ENCODE measurements around the gene PCDH9. TPM values are rescaled to one million over a fixed set of nuclear protein-coding genes. Genes with fewer than 3 reads are reported as not detected.
A peak's percentile ranks its signal among the peaks of the same experiment; 100 is the strongest.

The PCDH9 gene
- total RNA-seq, 4 donors from 2014 or later: 2.8 to 22.4 (median 12.9) TPM

DNA sequence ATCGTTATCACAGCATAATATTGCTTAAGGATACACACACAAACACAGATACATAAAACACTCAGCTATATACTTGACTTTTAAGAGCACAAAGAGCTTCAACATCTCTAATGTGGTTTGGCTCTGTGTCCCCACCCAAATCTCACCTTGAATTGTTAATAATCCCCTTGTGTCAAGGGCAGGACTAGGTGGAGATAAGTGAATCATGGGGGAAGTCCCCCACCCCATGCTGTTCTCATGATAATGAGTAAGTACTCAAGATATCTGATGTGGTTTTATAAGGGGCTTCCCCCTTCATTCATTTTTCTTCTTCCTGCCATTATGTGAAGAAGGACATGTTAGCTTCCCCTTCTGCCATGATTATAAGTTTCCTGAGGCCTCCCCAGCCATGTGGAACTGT lies 481.4 kb downstream of the PCDH9 start:
- no peaks in the 10 kb centered on the region for H3K4me1 ChIP-seq
- intact Hi-C loops (cut with DNase I): no loop called here
- H3K27ac ChIP-seq: no peak overlapping the region
- no peaks in the 10 kb centered on the region for H3K36me3 ChIP-seq
- no peak for TF ChIP-seq POLR2A (IDR thresholded peaks at IDR 0.05)
- no peaks in the 10 kb centered on the region for H3K27me3 ChIP-seq
- DNase-seq: no peak
- H3K9me3 ChIP-seq: no peaks in the 10 kb centered on the region
- no peak overlapping the region for H3K4me3 ChIP-seq (replicated peaks in 1 of 3)
- WGBS, 2 donors: 78 to 80% methylated on average over 1 of the region's 1 CpG

- Histone ChIP-seq H3K4me1 (no peaks in the 10 kb centered on the region), H3K27ac (no peak overlapping the region), H3K4me3 (replicated peaks in 1 of 3) (no peak overlapping the region), H3K36me3 (no peaks in the 10 kb centered on the region), H3K27me3 (no peaks in the 10 kb centered on the region), H3K9me3 (no peaks in the 10 kb centered on the region)
- TF ChIP-seq, protein P1, sequence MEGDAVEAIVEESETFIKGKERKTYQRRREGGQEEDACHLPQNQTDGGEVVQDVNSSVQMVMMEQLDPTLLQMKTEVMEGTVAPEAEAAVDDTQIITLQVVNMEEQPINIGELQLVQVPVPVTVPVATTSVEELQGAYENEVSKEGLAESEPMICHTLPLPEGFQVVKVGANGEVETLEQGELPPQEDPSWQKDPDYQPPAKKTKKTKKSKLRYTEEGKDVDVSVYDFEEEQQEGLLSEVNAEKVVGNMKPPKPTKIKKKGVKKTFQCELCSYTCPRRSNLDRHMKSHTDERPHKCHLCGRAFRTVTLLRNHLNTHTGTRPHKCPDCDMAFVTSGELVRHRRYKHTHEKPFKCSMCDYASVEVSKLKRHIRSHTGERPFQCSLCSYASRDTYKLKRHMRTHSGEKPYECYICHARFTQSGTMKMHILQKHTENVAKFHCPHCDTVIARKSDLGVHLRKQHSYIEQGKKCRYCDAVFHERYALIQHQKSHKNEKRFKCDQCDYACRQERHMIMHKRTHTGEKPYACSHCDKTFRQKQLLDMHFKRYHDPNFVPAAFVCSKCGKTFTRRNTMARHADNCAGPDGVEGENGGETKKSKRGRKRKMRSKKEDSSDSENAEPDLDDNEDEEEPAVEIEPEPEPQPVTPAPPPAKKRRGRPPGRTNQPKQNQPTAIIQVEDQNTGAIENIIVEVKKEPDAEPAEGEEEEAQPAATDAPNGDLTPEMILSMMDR (IDR thresholded peaks at IDR 0.05): no peak
- no peak for TF ChIP-seq POLR2A (IDR thresholded peaks at IDR 0.05)
- intact Hi-C loops (cut with DNase I): no loop called here
- WGBS, 2 donors: 85 to 91% methylated on average over 4 of the region's 4 CpGs
- DNase-seq: no peak
Observed at GRCh38 chr13:66745307-66745706, 484.8 kb downstream of the PCDH9 start.

DNA sequence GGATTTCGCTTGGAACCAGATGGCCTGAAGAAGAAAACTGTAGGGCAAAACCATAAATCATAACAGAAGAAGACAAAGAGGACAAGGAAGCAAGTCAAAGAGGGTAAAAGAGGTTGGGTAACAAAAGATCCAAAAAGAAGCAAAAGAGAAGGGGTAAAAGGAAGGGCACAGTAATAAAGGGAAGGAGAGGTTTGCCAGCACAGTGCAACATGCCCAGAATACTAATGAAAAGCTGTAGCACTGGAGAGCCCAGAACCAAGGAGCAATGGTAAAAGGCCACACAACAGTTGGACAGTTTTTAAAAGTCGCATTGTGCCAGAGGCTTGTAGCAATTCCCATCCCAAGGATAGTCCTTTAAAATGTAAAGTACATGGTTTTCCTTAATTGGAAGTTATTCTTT lies 506.6 kb downstream of the PCDH9 start:
- no peaks in the 10 kb centered on the region for H3K4me1 ChIP-seq
- WGBS, 2 donors: 91 to 92% methylated on average over 2 of the region's 2 CpGs
- no peak overlapping the region for H3K4me3 ChIP-seq (replicated peaks in 1 of 3)
- intact Hi-C loops (cut with DNase I): no loop called here
- no peaks in the 10 kb centered on the region for H3K27me3 ChIP-seq
- DNase-seq: no peak
- no peaks in the 10 kb centered on the region for H3K36me3 ChIP-seq
- H3K27ac ChIP-seq: no peak overlapping the region
- TF ChIP-seq, protein P1 (IDR thresholded peaks at IDR 0.05): no peak
- H3K9me3 ChIP-seq: no peaks in the 10 kb centered on the region

- TF ChIP-seq, protein P1 (IDR thresholded peaks at IDR 0.05): no peak
- no peak for TF ChIP-seq POLR2A (IDR thresholded peaks at IDR 0.05)
- Histone ChIP-seq H3K9me3 (no peaks in the 10 kb centered on the region), H3K4me3 (replicated peaks in 1 of 3) (no peak overlapping the region), H3K36me3 (no peaks in the 10 kb centered on the region), H3K27ac (no peak overlapping the region), H3K4me1 (no peaks in the 10 kb centered on the region), H3K27me3 (no peaks in the 10 kb centered on the region)
- intact Hi-C loops (cut with DNase I): no loop called here
- DNase-seq: no peak
Observed at GRCh38 chr13:66716538-66716937, 513.6 kb downstream of the PCDH9 start.

DNA sequence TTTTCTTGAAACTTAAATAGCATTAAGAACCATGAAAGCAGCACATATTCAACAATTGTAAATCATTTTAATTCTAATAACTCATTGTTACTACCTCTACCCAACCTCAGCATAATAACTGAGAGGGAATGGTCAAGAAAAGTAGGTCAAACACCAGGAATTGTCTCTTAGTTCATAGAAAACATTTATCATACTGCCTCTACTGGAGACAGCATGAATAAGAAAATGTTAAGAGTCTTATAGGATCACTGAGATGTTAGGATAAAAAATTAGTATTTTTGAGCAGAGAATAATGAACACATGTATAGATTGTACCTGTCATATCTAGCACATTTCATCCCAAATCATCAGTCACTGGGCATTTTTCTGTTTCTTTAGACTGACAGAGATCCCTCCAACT lies 515.3 kb downstream of the PCDH9 start:
- H3K9me3 ChIP-seq: no peaks in the 10 kb centered on the region
- intact Hi-C loops (cut with DNase I): no loop called here
- no peaks in the 10 kb centered on the region for H3K27me3 ChIP-seq
- H3K4me1 ChIP-seq: no peaks in the 10 kb centered on the region
- H3K27ac ChIP-seq: no peak overlapping the region
- TF ChIP-seq, protein P1 (IDR thresholded peaks at IDR 0.05): peak in 1 of 6 experiments; percentile 9
- TF ChIP-seq POLR2A (IDR thresholded peaks at IDR 0.05): no peak
- H3K4me3 ChIP-seq (replicated peaks in 1 of 3): no peak overlapping the region
- no peak for DNase-seq
- H3K36me3 ChIP-seq: no peaks in the 10 kb centered on the region

GRCh38 chr13:66704110-66704509 lies 526.0 kb downstream of the PCDH9 start:
- H3K36me3 ChIP-seq: no peaks in the 10 kb centered on the region
- no peak overlapping the region for H3K27ac ChIP-seq
- 90 to 91% methylated on average over 2 of the region's 2 CpGs for WGBS, 2 donors
- no peaks in the 10 kb centered on the region for H3K27me3 ChIP-seq
- no peak overlapping the region for H3K4me3 ChIP-seq (replicated peaks in 1 of 3)
- no peaks in the 10 kb centered on the region for H3K9me3 ChIP-seq
- intact Hi-C loops (cut with DNase I): no loop called here
- no peak for DNase-seq
- no peaks in the 10 kb centered on the region for H3K4me1 ChIP-seq
- TF ChIP-seq POLR2A (IDR thresholded peaks at IDR 0.05): no peak
- TF ChIP-seq, protein P1 (IDR thresholded peaks at IDR 0.05): no peak

All from thyroid gland (tissue), 4 donors.